ENCODE measurements around the gene GZMM.

DNA sequence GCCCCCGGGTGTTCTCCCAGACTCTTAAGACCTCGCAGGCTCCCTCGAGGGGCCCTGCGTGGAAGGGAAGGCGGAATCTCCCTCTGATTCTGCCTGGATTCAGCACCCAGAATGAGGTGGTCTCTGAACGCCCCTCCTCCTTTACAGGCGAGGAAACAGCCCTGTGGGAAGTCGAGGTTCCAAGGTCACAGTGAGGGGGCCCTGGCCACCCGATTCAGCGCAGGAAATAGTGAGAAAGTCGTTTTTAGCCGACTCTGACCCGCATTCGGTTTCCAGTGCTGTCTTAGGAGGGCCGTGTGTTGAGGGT, 29.6 kb downstream of the GZMM start:
- TF ChIP-seq, protein P1, sequence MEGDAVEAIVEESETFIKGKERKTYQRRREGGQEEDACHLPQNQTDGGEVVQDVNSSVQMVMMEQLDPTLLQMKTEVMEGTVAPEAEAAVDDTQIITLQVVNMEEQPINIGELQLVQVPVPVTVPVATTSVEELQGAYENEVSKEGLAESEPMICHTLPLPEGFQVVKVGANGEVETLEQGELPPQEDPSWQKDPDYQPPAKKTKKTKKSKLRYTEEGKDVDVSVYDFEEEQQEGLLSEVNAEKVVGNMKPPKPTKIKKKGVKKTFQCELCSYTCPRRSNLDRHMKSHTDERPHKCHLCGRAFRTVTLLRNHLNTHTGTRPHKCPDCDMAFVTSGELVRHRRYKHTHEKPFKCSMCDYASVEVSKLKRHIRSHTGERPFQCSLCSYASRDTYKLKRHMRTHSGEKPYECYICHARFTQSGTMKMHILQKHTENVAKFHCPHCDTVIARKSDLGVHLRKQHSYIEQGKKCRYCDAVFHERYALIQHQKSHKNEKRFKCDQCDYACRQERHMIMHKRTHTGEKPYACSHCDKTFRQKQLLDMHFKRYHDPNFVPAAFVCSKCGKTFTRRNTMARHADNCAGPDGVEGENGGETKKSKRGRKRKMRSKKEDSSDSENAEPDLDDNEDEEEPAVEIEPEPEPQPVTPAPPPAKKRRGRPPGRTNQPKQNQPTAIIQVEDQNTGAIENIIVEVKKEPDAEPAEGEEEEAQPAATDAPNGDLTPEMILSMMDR (IDR thresholded peaks at IDR 0.05 in 8 of 11, conservative IDR thresholded peaks at IDR 0.05 in 3 of 11) = no peak
- TF ChIP-seq POLR2AphosphoS5 (IDR thresholded peaks at IDR 0.05) = no peak

All from spleen (tissue), 7 donors.